ENCODE measurements around the gene ARHGEF17.
A peak's percentile ranks its signal among the peaks of the same experiment; 100 is the strongest.

The ARHGEF17 gene

DNA sequence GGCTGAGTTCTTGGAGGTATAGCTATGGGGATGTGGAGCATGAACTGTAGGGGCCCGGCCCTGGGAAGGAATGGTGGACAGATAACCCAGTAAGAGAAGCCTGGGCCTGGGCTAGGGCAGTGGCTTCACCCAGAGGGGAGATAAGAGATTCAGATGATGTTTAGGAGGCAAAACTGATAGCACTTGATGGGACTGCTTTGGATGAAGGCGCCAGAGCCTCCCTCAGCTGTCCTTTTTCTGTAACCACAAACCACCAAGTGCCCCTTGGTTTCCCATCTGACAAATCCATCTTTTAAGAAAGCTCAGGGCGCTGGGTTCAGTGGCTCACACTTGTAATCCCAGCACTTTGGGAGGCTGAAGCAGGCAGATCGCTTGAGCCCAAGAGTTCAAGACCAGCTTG, 91.6 kb downstream of the ARHGEF17 start:
- peaks cover 3% of the 10 kb centered on the region for H3K36me3 Mint-ChIP-seq (ENCODE audit: low read depth)
- peaks cover 3% of the 10 kb centered on the region for H3K27me3 Mint-ChIP-seq (ENCODE audit: low read depth)
- H3K4me1 Mint-ChIP-seq, result peaks cover 23% of the 10 kb centered on the region
- no peak for TF ChIP-seq CTCF (IDR thresholded peaks at IDR 0.05; ENCODE audit: unreplicated experiment in 3 of 3)
- no peak overlapping the region for H3K27ac Mint-ChIP-seq
- H3K4me3 Mint-ChIP-seq, result no peak overlapping the region
- no peaks in the 10 kb centered on the region for H3K9me3 Mint-ChIP-seq

DNA sequence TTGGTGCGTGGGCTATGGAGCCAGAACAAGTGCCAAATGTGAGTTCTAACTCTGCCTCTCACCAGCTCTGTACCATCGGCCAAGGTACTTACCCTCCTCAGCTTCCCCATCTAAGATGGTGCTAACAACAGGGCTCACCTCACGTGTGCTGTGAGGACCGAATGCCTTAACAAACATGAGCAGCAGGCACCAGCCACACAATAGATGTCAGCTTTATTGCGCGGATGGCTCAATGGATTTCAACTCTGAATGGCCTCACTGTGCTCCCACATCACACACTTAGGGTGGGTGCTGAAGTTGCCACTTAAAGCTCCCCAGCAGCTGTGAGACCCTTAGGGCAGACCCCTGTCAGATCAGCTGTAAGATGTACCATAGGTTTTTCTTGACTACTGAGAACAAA, 92.2 kb downstream of the ARHGEF17 start:
- peak overlapping the region in 1 of 3 experiments; percentile 30 for H3K27ac Mint-ChIP-seq
- H3K9me3 Mint-ChIP-seq, result no peaks in the 10 kb centered on the region
- H3K27me3 Mint-ChIP-seq (ENCODE audit: low read depth), result peaks cover 3% of the 10 kb centered on the region
- H3K4me1 Mint-ChIP-seq, result peaks cover 27% of the 10 kb centered on the region
- no peak for TF ChIP-seq CTCF (IDR thresholded peaks at IDR 0.05; ENCODE audit: unreplicated experiment in 3 of 3)
- H3K36me3 Mint-ChIP-seq (ENCODE audit: low read depth), result peaks cover 6% of the 10 kb centered on the region
- H3K4me3 Mint-ChIP-seq, result no peak overlapping the region

DNA sequence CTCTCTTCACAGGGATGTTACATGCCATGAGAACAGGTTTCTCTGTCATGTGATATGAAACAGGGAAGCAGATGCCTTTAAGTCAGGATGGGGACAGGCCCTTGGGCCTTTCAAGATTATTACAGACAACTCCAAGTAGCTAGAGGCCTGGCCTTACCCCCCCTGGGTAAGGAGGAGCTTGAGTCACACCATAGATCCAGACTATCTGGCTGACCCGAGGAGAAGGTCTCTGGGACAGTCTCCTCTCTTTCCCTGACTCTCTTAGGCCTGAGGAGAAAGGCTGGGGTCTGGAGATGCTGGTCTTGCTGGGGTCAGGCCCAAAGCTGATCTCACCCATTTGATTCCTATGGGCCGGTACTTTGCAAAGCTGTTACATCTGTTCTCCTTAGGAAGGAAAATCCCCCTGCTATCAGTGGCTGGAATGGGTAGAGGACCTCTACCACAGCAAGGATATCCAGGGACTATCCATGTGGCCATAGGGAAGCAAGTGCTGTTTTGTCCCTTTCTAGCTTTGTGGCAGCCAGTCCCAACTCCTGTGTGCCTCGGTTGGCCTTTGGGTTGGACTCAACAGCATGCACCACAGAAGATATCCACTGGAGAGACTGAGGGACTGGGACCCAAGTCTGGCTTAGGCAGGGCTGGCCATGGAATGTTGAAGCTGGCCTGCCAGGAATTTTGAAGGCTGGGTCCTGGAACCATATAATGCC, 93.3 kb downstream of the ARHGEF17 start:
- Mint-ChIP-seq H3K27me3 (ENCODE audit: low read depth) (peaks cover 3% of the 10 kb centered on the region), H3K27ac (peak overlapping the region in 1 of 3 experiments; percentile 30), H3K4me1 (peaks cover 23% of the 10 kb centered on the region), H3K9me3 (no peaks in the 10 kb centered on the region), H3K36me3 (ENCODE audit: low read depth) (peaks cover 9% of the 10 kb centered on the region), H3K4me3 (no peak overlapping the region)
- no peak for TF ChIP-seq CTCF (IDR thresholded peaks at IDR 0.05; ENCODE audit: unreplicated experiment in 3 of 3)

DNA sequence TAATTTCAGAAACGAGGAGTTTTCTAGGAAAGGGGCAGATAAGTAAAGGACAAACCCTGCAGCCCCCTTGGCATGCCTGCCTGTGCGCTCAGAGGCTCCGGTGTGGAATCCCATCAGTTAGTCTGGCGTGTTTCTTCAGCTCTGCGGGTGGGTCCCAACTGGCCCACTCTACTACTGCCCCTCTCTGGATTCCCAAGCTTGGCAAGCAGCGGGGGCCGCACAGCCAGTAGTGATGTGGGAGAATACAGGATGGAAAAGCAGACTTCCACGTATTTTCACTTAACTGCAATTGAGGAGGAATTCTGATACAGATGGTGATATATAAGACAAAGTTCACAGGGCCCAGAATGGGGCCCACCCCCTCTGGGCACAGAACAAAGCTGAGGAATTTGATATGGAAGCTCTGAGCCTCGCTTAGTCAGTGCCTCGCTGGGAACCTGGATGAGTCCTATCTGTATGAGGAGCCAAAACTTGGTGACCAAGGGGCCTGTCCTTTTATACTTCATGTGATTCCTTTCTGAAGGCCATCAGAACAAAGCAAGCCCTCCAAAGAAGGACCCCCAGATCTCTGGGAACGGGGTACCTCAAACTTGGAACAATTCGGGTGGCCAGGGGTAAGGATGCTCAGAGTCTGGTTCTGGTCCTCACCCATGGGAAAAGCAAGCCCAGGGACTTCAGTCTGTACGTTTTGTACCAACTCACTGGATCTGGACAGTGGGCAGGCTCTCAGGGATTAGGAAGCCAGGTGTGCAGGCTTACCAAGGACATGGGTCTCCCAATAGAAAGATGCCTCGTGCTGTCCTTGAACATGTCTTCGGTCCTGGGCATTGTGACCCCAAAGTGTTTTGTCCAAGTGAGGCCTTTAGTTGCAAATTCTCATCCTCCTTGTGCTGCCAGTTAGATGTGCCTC, 94.1 kb downstream of the ARHGEF17 start:
- peaks cover 20% of the 10 kb centered on the region for H3K4me1 Mint-ChIP-seq
- no peaks in the 10 kb centered on the region for H3K27me3 Mint-ChIP-seq (ENCODE audit: low read depth)
- TF ChIP-seq CTCF (IDR thresholded peaks at IDR 0.05; ENCODE audit: unreplicated experiment in 3 of 3), result no peak

DNA sequence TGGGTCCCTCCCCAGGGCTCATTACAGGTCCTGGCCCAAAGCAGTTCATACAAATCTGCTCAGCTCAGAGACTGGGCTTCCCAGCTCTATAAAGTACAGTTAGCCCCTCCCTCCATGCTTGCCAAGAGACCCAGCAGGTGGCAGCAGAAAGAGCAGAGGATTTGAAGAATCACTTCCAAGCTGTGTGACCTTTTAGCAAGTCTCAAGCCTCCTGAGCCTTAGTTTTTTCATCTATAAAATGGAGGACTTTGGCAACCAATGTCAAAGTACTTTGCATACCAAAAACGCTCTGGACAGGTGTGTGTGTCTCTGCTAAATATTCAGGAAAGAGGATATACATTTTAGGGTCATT, 94.7 kb downstream of the ARHGEF17 start:
- H3K27ac Mint-ChIP-seq, result no peak overlapping the region
- peaks cover 20% of the 10 kb centered on the region for H3K4me1 Mint-ChIP-seq
- H3K4me3 Mint-ChIP-seq, result no peak overlapping the region
- no peaks in the 10 kb centered on the region for H3K27me3 Mint-ChIP-seq (ENCODE audit: low read depth)
- no peaks in the 10 kb centered on the region for H3K9me3 Mint-ChIP-seq
- peaks cover 20% of the 10 kb centered on the region for H3K36me3 Mint-ChIP-seq (ENCODE audit: low read depth)
- no peak for TF ChIP-seq CTCF (IDR thresholded peaks at IDR 0.05; ENCODE audit: unreplicated experiment in 3 of 3)

More for the DNA sequence above, 94.1 kb downstream of the ARHGEF17 start:
- Mint-ChIP-seq H3K4me3 (no peak overlapping the region), H3K27ac (no peak overlapping the region), H3K36me3 (ENCODE audit: low read depth) (peaks cover 14% of the 10 kb centered on the region), H3K9me3 (no peaks in the 10 kb centered on the region)

Measured in nephron (organoid).